H9 (cell line): ENCODE measurements around the gene INSIG1. TPM values are rescaled to one million over a fixed set of nuclear protein-coding genes. Genes with fewer than 3 reads are reported as not detected.

ENCODE experiments used
- DNase-seq: peaks from one replicate; pipeline ENCODE4 v3.0.0-alpha.2; 2017
- H2AFZ ChIP-seq: one replicate; pipeline ENCODE4 v1.6.1; 2013; ENCODE audit warnings: mild to moderate bottlenecking, low read length, control low read depth, moderate library complexity
- H2AK5ac ChIP-seq: 2 replicates; pipeline ENCODE4 v1.6.1; 2013; ENCODE audit warnings: low read length, control low read depth, mixed read lengths; ENCODE audit not compliant: insufficient read length
- H2BK120ac ChIP-seq: one replicate; pipeline ENCODE4 v1.6.1; 2013; ENCODE audit warnings: low read depth, mild to moderate bottlenecking, low read length, control low read depth, inconsistent platforms; ENCODE audit not compliant: poor library complexity, severe bottlenecking
- H2BK12ac ChIP-seq: 2 replicates; pipeline ENCODE4 v1.6.1; 2013; ENCODE audit warnings: low read length, control low read depth, mixed read lengths, low read depth; ENCODE audit not compliant: insufficient read length
- H2BK15ac ChIP-seq: 2 replicates; pipeline ENCODE4 v1.6.1; 2013; ENCODE audit warnings: low read depth, low read length, control low read depth
- H2BK20ac ChIP-seq: one replicate; pipeline ENCODE4 v1.6.1; 2013; ENCODE audit warnings: low read depth, mild to moderate bottlenecking, low read length, control low read depth, inconsistent platforms; ENCODE audit not compliant: poor library complexity, severe bottlenecking
- H2BK5ac ChIP-seq: 2 replicates; pipeline ENCODE4 v1.6.1; 2013; ENCODE audit warnings: low read length, control low read depth, mixed read lengths; ENCODE audit not compliant: insufficient read length
- H3K14ac ChIP-seq: 2 replicates; pipeline ENCODE4 v1.6.1; 2013; ENCODE audit warnings: low read length, control low read depth; ENCODE audit not compliant: insufficient read depth
- H3K18ac ChIP-seq: 2 replicates; pipeline ENCODE4 v1.6.1; 2013; ENCODE audit warnings: low read depth, mild to moderate bottlenecking, mixed read lengths, low read length, control low read depth; ENCODE audit not compliant: insufficient read length
- H3K23ac ChIP-seq: 2 replicates; pipeline ENCODE4 v1.6.1; 2013; ENCODE audit warnings: low read length, control low read depth, mixed read lengths, low read depth; ENCODE audit not compliant: insufficient read length
- H3K23me2 ChIP-seq: 2 replicates; pipeline ENCODE4 v1.6.1; 2013; ENCODE audit warnings: low read depth, mild to moderate bottlenecking, mixed read lengths, low read length, control low read depth; ENCODE audit not compliant: insufficient read length, poor library complexity, severe bottlenecking
- H3K27ac ChIP-seq: 2 replicates; pipeline ENCODE4 v1.5.1; 2013; ENCODE audit warnings: low read length, control low read depth, mixed read lengths, low read depth; ENCODE audit not compliant: insufficient read length
- H3K27me3 ChIP-seq: 2 replicates; pipeline ENCODE4 v1.6.1; 2013; ENCODE audit warnings: low read length, control low read depth, inconsistent platforms; ENCODE audit not compliant: insufficient read depth
- H3K4ac ChIP-seq: 2 replicates; pipeline ENCODE4 v1.6.1; 2013; ENCODE audit warnings: low read depth, mild to moderate bottlenecking, control low read depth, inconsistent platforms, low read length, moderate library complexity
- H3K4me1 ChIP-seq: 2 replicates; pipeline ENCODE4 v1.6.1; 2013; ENCODE audit warnings: low read length, control low read depth, inconsistent platforms; ENCODE audit not compliant: insufficient read depth
- H3K4me2 ChIP-seq: 2 replicates; pipeline ENCODE4 v1.6.1; 2013; ENCODE audit warnings: low read length, control low read depth, mixed read lengths; ENCODE audit not compliant: insufficient read length, insufficient read depth
- H3K56ac ChIP-seq: 2 replicates; pipeline ENCODE4 v1.6.1; 2013; ENCODE audit warnings: low read depth, mild to moderate bottlenecking, mixed read lengths, low read length, control low read depth; ENCODE audit not compliant: insufficient read length
- H3K79me1 ChIP-seq: 2 replicates; pipeline ENCODE4 v1.6.1; 2013; ENCODE audit warnings: low read depth, mild to moderate bottlenecking, moderate library complexity, low read length, control low read depth, inconsistent platforms; ENCODE audit not compliant: insufficient read depth, poor library complexity, severe bottlenecking
- H3K79me2 ChIP-seq: 2 replicates; pipeline ENCODE4 v1.6.1; 2013; ENCODE audit warnings: low read length, control low read depth, inconsistent platforms; ENCODE audit not compliant: insufficient read depth
- H3K9ac ChIP-seq: 2 replicates; pipeline ENCODE4 v1.6.1; 2013; ENCODE audit warnings: low read length, control low read depth, mixed read lengths; ENCODE audit not compliant: insufficient read length; ENCODE audit errors: extremely low read depth
- H3K9me3 ChIP-seq: one replicate; pipeline ENCODE4 v1.6.1; 2013; ENCODE audit warnings: low read depth, low read length, inconsistent platforms; ENCODE audit not compliant: control insufficient read depth
- H3T11ph ChIP-seq: one replicate; pipeline ENCODE4 v1.6.1; 2013; ENCODE audit warnings: mild to moderate bottlenecking, low read length, control low read depth, inconsistent platforms
- H4K20me1 ChIP-seq: one replicate; pipeline ENCODE4 v1.6.1; 2013; ENCODE audit not compliant: control insufficient read depth, insufficient read length, insufficient read depth
- H4K5ac ChIP-seq: 2 replicates; pipeline ENCODE4 v1.6.1; 2013; ENCODE audit warnings: low read depth, mild to moderate bottlenecking, mixed read lengths, low read length, control low read depth; ENCODE audit not compliant: insufficient read length
- H4K8ac ChIP-seq: replicated peaks from 2 replicates; pipeline ENCODE4 v1.6.1; 2013; ENCODE audit warnings: low read length, control low read depth, mixed read lengths, low read depth; ENCODE audit not compliant: insufficient read length
- H4K91ac ChIP-seq: 2 replicates; pipeline ENCODE4 v1.6.1; 2013; ENCODE audit warnings: low read depth, mild to moderate bottlenecking, moderate library complexity, mixed read lengths, low read length, control low read depth; ENCODE audit not compliant: insufficient read length
- H3K27ac Mint-ChIP-seq, 3 experiments: 2 replicates in 2 of 3; 3 replicates in 1 of 3; pipeline ENCODE4 v1.8.0; 2020 to 2021; ENCODE audit warnings: mixed read lengths in 3 of 3, mild to moderate bottlenecking in 1 of 3, moderate library complexity in 1 of 3
- H3K27me3 Mint-ChIP-seq: 2 replicates; pipeline ENCODE4 v1.8.0; 2021; ENCODE audit warnings: low read depth, mild to moderate bottlenecking, moderate library complexity, mixed read lengths
- H3K36me3 Mint-ChIP-seq, 3 experiments: 2 replicates in 2 of 3; 3 replicates in 1 of 3; pipeline ENCODE4 v1.8.0; 2020 to 2021; ENCODE audit warnings: low read depth in 3 of 3, mixed read lengths in 3 of 3; ENCODE audit not compliant: insufficient read depth in 1 of 3
- H3K4me1 Mint-ChIP-seq, 2 experiments: 2 replicates each; pipeline ENCODE4 v1.8.0; 2020; ENCODE audit warnings: mixed read lengths in 2 of 2
- H3K4me3 Mint-ChIP-seq, 2 experiments: 2 replicates in 1 of 2; 3 replicates in 1 of 2; pipeline ENCODE4 v1.8.0; 2020 to 2021; ENCODE audit warnings: mild to moderate bottlenecking in 2 of 2, mixed read lengths in 2 of 2, moderate library complexity in 1 of 2
- H3K9me3 Mint-ChIP-seq, 2 experiments: 2 replicates in 1 of 2; 3 replicates in 1 of 2; pipeline ENCODE4 v1.8.0; 2020; ENCODE audit warnings: mild to moderate bottlenecking in 2 of 2, mixed read lengths in 2 of 2, moderate library complexity in 1 of 2
- CTCF ChIP-seq: fragments of 200-600 bp; sonication (generic); conservative IDR thresholded peaks from 3 replicates; pipeline ENCODE4 v1.8.0; 2021; ENCODE audit warnings: antibody characterized with exemption, mild to moderate bottlenecking
- WGBS: extraction: QIAGEN DNeasy Blood & Tissue Kit; methylation state at CpG from one replicate; pipeline ENCODE4 v1.1.7; 2013; ENCODE audit warnings: missing lambda C conversion rate, low lambda C conversion rate, mixed read lengths; ENCODE audit not compliant: insufficient read length; ENCODE audit errors: extremely low coverage; 5-methylcytosine and 5-hydroxymethylcytosine counted together
- long read RNA-seq: library from polyadenylated mRNA; unstranded; transcript quantifications from one replicate; pipeline ENCODE4 v2.0.0, GENCODE V29; 2020
- total RNA-seq: library from RNA; stranded (reverse); gene quantifications from 2 replicates; pipeline ENCODE4 v1.2.1, GENCODE V29; 2021

The INSIG1 gene
- 23.3 and 24.2 TPM in 2 replicates for total RNA-seq
- long read RNA-seq, transcript INSIG1-201 (6 exons, 3,010 nt), result major isoform, 110 of 166 reads
- long read RNA-seq, partial matches to known transcripts, result 5 of 166 reads
- long read RNA-seq, other reads (novel, unspliced or antisense), result 48 of 166 reads

GRCh38 chr7:155297517-155298287 lies at the start of gene INSIG1:
Gene INSIG1 (plus strand): TSS chr7:155297878. CDS start chr7:155298286, 408 bp downstream.
- no peak within 1 kb of the TSS for H2BK15ac ChIP-seq
- H3K27me3 ChIP-seq, result no peaks in the 10 kb centered on the region
- Mint-ChIP-seq H3K4me3 (peak within 1 kb of the TSS; percentile 77 to 94), H3K4me1 (peaks cover 42 to 45% of the 10 kb centered on the region in 2 experiments), H3K27me3 (peaks cover 3% of the 10 kb centered on the region; the same call in 1 of the 2 replicates), H3K27ac (peak within 1 kb of the TSS; percentile 82 to 99 (median 92)), H3K9me3 (peaks cover 3 to 4% of the 10 kb centered on the region in 2 experiments; a peak in 2 of 5 replicates), H3K36me3 (peaks cover 18 to 30% (median 21%) of the 10 kb centered on the region in 3 experiments)
- H3K18ac ChIP-seq, result peak within 1 kb of the TSS; percentile 51
- peak; percentile 92 for DNase-seq
- no peaks in the 10 kb centered on the region for H4K20me1 ChIP-seq
- no peak within 1 kb of the TSS for H2AK5ac ChIP-seq
- H2BK5ac ChIP-seq, result no peak within 1 kb of the TSS
- no peak within 1 kb of the TSS for H4K91ac ChIP-seq
- H3K79me2 ChIP-seq, result peaks cover 24% of the 10 kb centered on the region; the same call in 1 of the 2 replicates
- no peak within 1 kb of the TSS for H4K8ac ChIP-seq
- peak within 1 kb of the TSS; percentile 97 for H3K4me2 ChIP-seq
- no peak within 1 kb of the TSS for H2BK12ac ChIP-seq
- H3K4ac ChIP-seq, result no peak within 1 kb of the TSS
- H3K14ac ChIP-seq, result peak within 1 kb of the TSS; percentile 84
- no peak within 1 kb of the TSS for H2BK120ac ChIP-seq
- no peak within 1 kb of the TSS for H3K23ac ChIP-seq
- no peak for TF ChIP-seq CTCF
- no peak within 1 kb of the TSS for H4K5ac ChIP-seq
- H3K9ac ChIP-seq, result peak within 1 kb of the TSS; percentile 72
- no peak within 1 kb of the TSS for H2BK20ac ChIP-seq
- no peak within 1 kb of the TSS for H3T11ph ChIP-seq
- 0 out of 2 replicates have a peak, but pooled peaks cover 8% of the 10 kb centered on the region for H3K4me1 ChIP-seq
- no peaks in the 10 kb centered on the region for H3K9me3 ChIP-seq
- no peak within 1 kb of the TSS for H3K56ac ChIP-seq
- peaks cover 3% of the 10 kb centered on the region for H3K79me1 ChIP-seq
- peaks cover 19% of the 10 kb centered on the region for H3K23me2 ChIP-seq
- H2AFZ ChIP-seq, result no peak within 1 kb of the TSS
- WGBS, result no CpG with 5 or more reads among the region's 111 CpGs
- peak within 1 kb of the TSS; percentile 59 for H3K27ac ChIP-seq
